DND-41 (cell line): ENCODE data around the gene OGFOD2.

Experiments
- ATAC-seq: fragments of 200-7000 bp; cut with Tn5 transposase; 3 replicates; pipeline ENCODE4 v1.9.1; 2021; ENCODE audit warnings: low read depth; ENCODE audit not compliant: insufficient read depth
- DNase-seq: peaks from one replicate; pipeline ENCODE4 v3.0.0-alpha.2; 2020
- H2AFZ ChIP-seq: 2 replicates; pipeline ENCODE4 v1.6.0; 2012; ENCODE audit warnings: low read depth, low read length
- H3K27ac ChIP-seq: 2 replicates; pipeline ENCODE4 v1.5.1; 2012; ENCODE audit warnings: low read length, inconsistent platforms
- H3K27me3 ChIP-seq: fragments of 200-600 bp; sonication (generic); 2 replicates; pipeline ENCODE4 v1.6.0; 2012; ENCODE audit warnings: low read length, mild to moderate bottlenecking, inconsistent platforms; ENCODE audit not compliant: insufficient read depth, poor library complexity
- H3K36me3 ChIP-seq: 2 replicates; pipeline ENCODE4 v1.5.1; 2012; ENCODE audit warnings: low read length, inconsistent platforms; ENCODE audit not compliant: insufficient read depth
- H3K4me1 ChIP-seq: 2 replicates; pipeline ENCODE4 v1.5.1; 2012; ENCODE audit warnings: mild to moderate bottlenecking, low read length; ENCODE audit not compliant: insufficient read depth
- H3K4me2 ChIP-seq: 2 replicates; pipeline ENCODE4 v1.6.0; 2012; ENCODE audit warnings: mild to moderate bottlenecking, moderate library complexity, low read length, inconsistent platforms; ENCODE audit not compliant: insufficient read depth
- H3K4me3 ChIP-seq, 2 experiments: fragments of 200-600 bp in 1 of 2; shearing (Covaris generic) in 1 of 2; 2 replicates each; pipeline ENCODE4 v1.5.1; 2012 to 2016; ENCODE audit warnings: inconsistent platforms in 2 of 2, low read length in 2 of 2, mild to moderate bottlenecking in 2 of 2, low read depth in 1 of 2, moderate library complexity in 1 of 2
- H3K79me2 ChIP-seq: 2 replicates; pipeline ENCODE4 v1.6.0; 2012; ENCODE audit warnings: low read length, inconsistent platforms; ENCODE audit not compliant: insufficient read depth
- H3K9ac ChIP-seq: 2 replicates; pipeline ENCODE4 v1.6.0; 2012; ENCODE audit warnings: low read depth, mild to moderate bottlenecking, inconsistent platforms, low read length, moderate library complexity
- H3K9me3 ChIP-seq: 2 replicates; pipeline ENCODE4 v1.5.1; 2012; ENCODE audit warnings: low read length, moderate library complexity, mild to moderate bottlenecking, inconsistent platforms; ENCODE audit not compliant: insufficient read depth, severe bottlenecking
- H4K20me1 ChIP-seq: 2 replicates; pipeline ENCODE4 v1.6.0; 2012; ENCODE audit warnings: low read length; ENCODE audit not compliant: insufficient read depth
- CTCF ChIP-seq: IDR thresholded peaks from 2 replicates; pipeline ENCODE4 v1.5.1; 2012; ENCODE audit warnings: borderline replicate concordance, low read length, moderate library complexity, mild to moderate bottlenecking; ENCODE audit not compliant: poor library complexity, severe bottlenecking; ENCODE audit errors: extremely low read depth
- EZH2 ChIP-seq: IDR thresholded peaks from 3 replicates; pipeline ENCODE4 v1.6.1; 2012; ENCODE audit warnings: borderline replicate concordance, low read depth, mild to moderate bottlenecking, moderate library complexity, low read length, inconsistent platforms; ENCODE audit not compliant: severe bottlenecking

The OGFOD2 gene

GRCh38 chr12:122946690-122947341 is 28.2 kb upstream of the OGFOD2 start:
- Histone ChIP-seq H3K4me1 (no peaks in the 10 kb centered on the region), H3K9ac (no peak overlapping the region), H3K27ac (no peak overlapping the region), H3K4me3 (no peak overlapping the region), H3K36me3 (no peaks in the 10 kb centered on the region), H4K20me1 (no peaks in the 10 kb centered on the region; the same call in 1 of the 2 replicates), H3K27me3 (no peaks in the 10 kb centered on the region), H2AFZ (no peak overlapping the region), H3K4me2 (no peak overlapping the region), H3K9me3 (no peaks in the 10 kb centered on the region), H3K79me2 (no peaks in the 10 kb centered on the region)
- TF ChIP-seq CTCF, result peak; percentile 13
- TF ChIP-seq EZH2, result no peak
- DNase-seq, result peak; percentile 18
- peak; percentile 52 for ATAC-seq

- no peaks in the 10 kb centered on the region for H3K9me3 ChIP-seq
- H3K36me3 ChIP-seq, result no peaks in the 10 kb centered on the region
- no peaks in the 10 kb centered on the region for H3K4me1 ChIP-seq
- no peak for ATAC-seq
- no peak overlapping the region for H2AFZ ChIP-seq
- H3K4me2 ChIP-seq, result no peak overlapping the region
- no peaks in the 10 kb centered on the region for H3K27me3 ChIP-seq
- no peak overlapping the region for H3K4me3 ChIP-seq
- H3K79me2 ChIP-seq, result no peaks in the 10 kb centered on the region
- no peak for DNase-seq
- no peaks in the 10 kb centered on the region; the same call in 1 of the 2 replicates for H4K20me1 ChIP-seq
- no peak for TF ChIP-seq EZH2
- no peak for TF ChIP-seq CTCF
- H3K27ac ChIP-seq, result no peak overlapping the region
- no peak overlapping the region for H3K9ac ChIP-seq
Measured at GRCh38 chr12:122947352-122947792, 27.7 kb upstream of the OGFOD2 start.

- Histone ChIP-seq H3K79me2 (no peaks in the 10 kb centered on the region), H3K4me1 (no peaks in the 10 kb centered on the region), H3K36me3 (no peaks in the 10 kb centered on the region), H4K20me1 (no peaks in the 10 kb centered on the region; the same call in 1 of the 2 replicates), H3K9me3 (no peaks in the 10 kb centered on the region), H3K27me3 (no peaks in the 10 kb centered on the region), H2AFZ (no peak overlapping the region), H3K27ac (no peak overlapping the region), H3K4me2 (no peak overlapping the region), H3K4me3 (no peak overlapping the region), H3K9ac (no peak overlapping the region)
- ATAC-seq (no peak), DNase-seq (no peak)
- TF ChIP-seq EZH2 (no peak), CTCF (no peak)
Measured at GRCh38 chr12:122948605-122949004, 26.4 kb upstream of the OGFOD2 start.
